ENCODE results near the gene CPN2.

Gene CPN2

GRCh38 chr3:194308601-194309449 is 42.3 kb downstream of the CPN2 start:
- FAIRE-seq: peak; percentile 90
- TF ChIP-seq POLR2A (IDR thresholded peaks at IDR 0.05; ENCODE audit: low read depth, low read length) (no peak), POLR2AphosphoS5 (IDR thresholded peaks at IDR 0.05; ENCODE audit: low read depth, low read length) (no peak), TAF1 (IDR thresholded peaks at IDR 0.05; ENCODE audit: borderline replicate concordance, low read depth, low read length) (no peak)
- DNase-seq (ENCODE audit: insufficient read length): no peak

- DNase-seq (ENCODE audit: insufficient read length): no peak
- FAIRE-seq: no peak
- TF ChIP-seq TAF1 (IDR thresholded peaks at IDR 0.05; ENCODE audit: borderline replicate concordance, low read depth, low read length) (no peak), POLR2A (IDR thresholded peaks at IDR 0.05; ENCODE audit: low read depth, low read length) (no peak), POLR2AphosphoS5 (IDR thresholded peaks at IDR 0.05; ENCODE audit: low read depth, low read length) (no peak)
Measured at GRCh38 chr3:194307849-194308248, 43.3 kb downstream of the CPN2 start.

GRCh38 chr3:194306771-194307640 is 44.1 kb downstream of the CPN2 start:
- FAIRE-seq: peak; percentile 95
- no peak for TF ChIP-seq POLR2AphosphoS5 (IDR thresholded peaks at IDR 0.05; ENCODE audit: low read depth, low read length)
- no peak for TF ChIP-seq POLR2A (IDR thresholded peaks at IDR 0.05; ENCODE audit: low read depth, low read length)
- no peak for TF ChIP-seq TAF1 (IDR thresholded peaks at IDR 0.05; ENCODE audit: borderline replicate concordance, low read depth, low read length)
- DNase-seq (ENCODE audit: insufficient read length): no peak

- FAIRE-seq (no peak), DNase-seq (ENCODE audit: insufficient read length) (no peak)
- TF ChIP-seq POLR2AphosphoS5 (IDR thresholded peaks at IDR 0.05; ENCODE audit: low read depth, low read length) (0 out of 2 replicates have a peak, but pooled peaks have one; percentile 2), TAF1 (IDR thresholded peaks at IDR 0.05; ENCODE audit: borderline replicate concordance, low read depth, low read length) (no peak), POLR2A (IDR thresholded peaks at IDR 0.05; ENCODE audit: low read depth, low read length) (0 out of 2 replicates have a peak, but pooled peaks have one; percentile 33)
Measured at GRCh38 chr3:194306109-194306686, 44.9 kb downstream of the CPN2 start.

GRCh38 chr3:194305356-194306108 is 45.6 kb downstream of the CPN2 start:
- DNase-seq (ENCODE audit: insufficient read length) (no peak), FAIRE-seq (peak; percentile 66)
- TF ChIP-seq POLR2AphosphoS5 (IDR thresholded peaks at IDR 0.05; ENCODE audit: low read depth, low read length) (no peak), POLR2A (IDR thresholded peaks at IDR 0.05; ENCODE audit: low read depth, low read length) (no peak), TAF1 (IDR thresholded peaks at IDR 0.05; ENCODE audit: borderline replicate concordance, low read depth, low read length) (no peak)

GRCh38 chr3:194304186-194304917 is 46.8 kb downstream of the CPN2 start:
- FAIRE-seq (no peak), DNase-seq (ENCODE audit: insufficient read length) (no peak)
- TF ChIP-seq POLR2AphosphoS5 (IDR thresholded peaks at IDR 0.05; ENCODE audit: low read depth, low read length) (no peak), TAF1 (IDR thresholded peaks at IDR 0.05; ENCODE audit: borderline replicate concordance, low read depth, low read length) (no peak), POLR2A (IDR thresholded peaks at IDR 0.05; ENCODE audit: low read depth, low read length) (no peak)

- no peak for TF ChIP-seq POLR2A (IDR thresholded peaks at IDR 0.05; ENCODE audit: low read depth, low read length)
- no peak for TF ChIP-seq TAF1 (IDR thresholded peaks at IDR 0.05; ENCODE audit: borderline replicate concordance, low read depth, low read length)
- no peak for TF ChIP-seq POLR2AphosphoS5 (IDR thresholded peaks at IDR 0.05; ENCODE audit: low read depth, low read length)
- no peak for FAIRE-seq
Measured at GRCh38 chr3:194303749-194304148, 47.4 kb downstream of the CPN2 start.

GRCh38 chr3:194301730-194302129 is 49.4 kb downstream of the CPN2 start:
- no peak for FAIRE-seq
- TF ChIP-seq POLR2A (IDR thresholded peaks at IDR 0.05; ENCODE audit: low read depth, low read length): no peak
- no peak for TF ChIP-seq TAF1 (IDR thresholded peaks at IDR 0.05; ENCODE audit: borderline replicate concordance, low read depth, low read length)
- DNase-seq (ENCODE audit: insufficient read length): no peak

More at GRCh38 chr3:194303749-194304148, 47.4 kb downstream of the CPN2 start:
- DNase-seq (ENCODE audit: insufficient read length): no peak

- no peak for TF ChIP-seq POLR2A (IDR thresholded peaks at IDR 0.05; ENCODE audit: low read depth, low read length)
- TF ChIP-seq POLR2AphosphoS5 (IDR thresholded peaks at IDR 0.05; ENCODE audit: low read depth, low read length): no peak
- TF ChIP-seq TAF1 (IDR thresholded peaks at IDR 0.05; ENCODE audit: borderline replicate concordance, low read depth, low read length): no peak
- DNase-seq (ENCODE audit: insufficient read length) (no peak), FAIRE-seq (no peak)
Measured at GRCh38 chr3:194300936-194301335, 50.2 kb downstream of the CPN2 start.

- TF ChIP-seq POLR2AphosphoS5 (IDR thresholded peaks at IDR 0.05; ENCODE audit: low read depth, low read length) (no peak), POLR2A (IDR thresholded peaks at IDR 0.05; ENCODE audit: low read depth, low read length) (no peak), TAF1 (IDR thresholded peaks at IDR 0.05; ENCODE audit: borderline replicate concordance, low read depth, low read length) (no peak)
- DNase-seq (ENCODE audit: insufficient read length): no peak
- no peak for FAIRE-seq
Measured at GRCh38 chr3:194300382-194300758, 50.8 kb downstream of the CPN2 start.

All from GM12892 (cell line).